ENCODE data around the gene ZNF644.
"Not testable (repeated sequence)": the region's sequence is repeated elsewhere in the genome, so short reads cannot be mapped to it uniquely, and the experiment has no call there.

ZNF644 gene

GRCh38 chr1:90946630-90947029 is 75.2 kb downstream of the ZNF644 start:
- Mint-ChIP-seq H3K4me1 (peaks cover 23% of the 10 kb centered on the region), H3K36me3 (ENCODE audit: low read depth) (peaks cover 4% of the 10 kb centered on the region), H3K27ac (no peak overlapping the region), H3K4me3 (no peak overlapping the region), H3K27me3 (no peaks in the 10 kb centered on the region), H3K9me3 (no peaks in the 10 kb centered on the region)
- DNase-seq (no peak), ATAC-seq (no peak)

GRCh38 chr1:90945287-90945686 is 76.5 kb downstream of the ZNF644 start:
- Mint-ChIP-seq H3K27me3 (no peaks in the 10 kb centered on the region), H3K27ac (no peak overlapping the region), H3K36me3 (ENCODE audit: low read depth) (peaks cover 16% of the 10 kb centered on the region), H3K9me3 (no peaks in the 10 kb centered on the region), H3K4me3 (no peak overlapping the region), H3K4me1 (peaks cover 15% of the 10 kb centered on the region)
- DNase-seq, result no peak
- no peak for ATAC-seq

GRCh38 chr1:90943966-90944365 is 77.9 kb downstream of the ZNF644 start:
- no peak overlapping the region for H3K27ac Mint-ChIP-seq
- no peak for DNase-seq

GRCh38 chr1:90940746-90941145 is 81.1 kb downstream of the ZNF644 start:
- Mint-ChIP-seq H3K4me1 (peaks cover 14% of the 10 kb centered on the region), H3K36me3 (ENCODE audit: low read depth) (peaks cover 58% of the 10 kb centered on the region), H3K4me3 (no peak overlapping the region), H3K9me3 (no peaks in the 10 kb centered on the region), H3K27ac (no peak overlapping the region), H3K27me3 (no peaks in the 10 kb centered on the region)
- ATAC-seq, result no peak
- DNase-seq, result no peak

More at GRCh38 chr1:90943966-90944365, 77.9 kb downstream of the ZNF644 start:
- Mint-ChIP-seq H3K4me3 (no peak overlapping the region), H3K36me3 (ENCODE audit: low read depth) (peaks cover 29% of the 10 kb centered on the region), H3K27me3 (no peaks in the 10 kb centered on the region), H3K4me1 (peaks cover 16% of the 10 kb centered on the region), H3K9me3 (no peaks in the 10 kb centered on the region)
- ATAC-seq, result no peak

GRCh38 chr1:90936731-90937130 is 85.1 kb downstream of the ZNF644 start:
- H3K9me3 Mint-ChIP-seq, result no peaks in the 10 kb centered on the region
- no peaks in the 10 kb centered on the region for H3K27me3 Mint-ChIP-seq
- ATAC-seq (no peak), DNase-seq (no peak)
- H3K27ac Mint-ChIP-seq, result no peak overlapping the region
- H3K36me3 Mint-ChIP-seq (ENCODE audit: low read depth), result peaks cover 66% of the 10 kb centered on the region
- no peak overlapping the region for H3K4me3 Mint-ChIP-seq
- H3K4me1 Mint-ChIP-seq, result peaks cover 36% of the 10 kb centered on the region

- no peak overlapping the region for H3K4me3 Mint-ChIP-seq
- DNase-seq (no peak), ATAC-seq (no peak)
- H3K4me1 Mint-ChIP-seq, result peaks cover 39% of the 10 kb centered on the region
- no peaks in the 10 kb centered on the region for H3K9me3 Mint-ChIP-seq
- H3K36me3 Mint-ChIP-seq (ENCODE audit: low read depth), result peaks cover 65% of the 10 kb centered on the region
- H3K27me3 Mint-ChIP-seq, result no peaks in the 10 kb centered on the region
- H3K27ac Mint-ChIP-seq, result no peak overlapping the region
These were observed 85.8 kb downstream of the ZNF644 start for GRCh38 chr1:90936061-90936460.

GRCh38 chr1:90928231-90928630 is 93.6 kb downstream of the ZNF644 start:
- Mint-ChIP-seq H3K36me3 (ENCODE audit: low read depth) (peaks cover 43% of the 10 kb centered on the region), H3K9me3 (peaks cover 12% of the 10 kb centered on the region), H3K4me1 (peaks cover 68% of the 10 kb centered on the region)
- not testable (repeated sequence) for H3K4me3 Mint-ChIP-seq, ATAC-seq, DNase-seq, H3K27ac Mint-ChIP-seq, H3K27me3 Mint-ChIP-seq

GRCh38 chr1:90927674-90928073 is 94.2 kb downstream of the ZNF644 start:
- not testable (repeated sequence) for ATAC-seq, H3K27me3 Mint-ChIP-seq, DNase-seq, H3K4me3 Mint-ChIP-seq
- Mint-ChIP-seq H3K4me1 (peaks cover 68% of the 10 kb centered on the region), H3K36me3 (ENCODE audit: low read depth) (peaks cover 41% of the 10 kb centered on the region), H3K9me3 (peaks cover 12% of the 10 kb centered on the region), H3K27ac (peak overlapping the region; percentile 49)

GRCh38 chr1:90926971-90927370 is 94.9 kb downstream of the ZNF644 start:
- H3K9me3 Mint-ChIP-seq, result peaks cover 12% of the 10 kb centered on the region
- DNase-seq, result no peak
- H3K4me1 Mint-ChIP-seq, result peaks cover 67% of the 10 kb centered on the region
- peaks cover 41% of the 10 kb centered on the region for H3K36me3 Mint-ChIP-seq (ENCODE audit: low read depth)
- H3K27me3 Mint-ChIP-seq, result no peaks in the 10 kb centered on the region
- H3K27ac Mint-ChIP-seq, result peak overlapping the region; percentile 43
- no peak overlapping the region for H3K4me3 Mint-ChIP-seq
- ATAC-seq, result no peak

- H3K4me1 Mint-ChIP-seq, result peaks cover 68% of the 10 kb centered on the region
- H3K27me3 Mint-ChIP-seq, result no peaks in the 10 kb centered on the region
- H3K36me3 Mint-ChIP-seq (ENCODE audit: low read depth), result peaks cover 38% of the 10 kb centered on the region
- peak; percentile 73 for ATAC-seq
- no peak for DNase-seq
- peaks cover 12% of the 10 kb centered on the region for H3K9me3 Mint-ChIP-seq
- H3K4me3 Mint-ChIP-seq, result no peak overlapping the region
- peak overlapping the region; percentile 43 for H3K27ac Mint-ChIP-seq
These were observed 95.6 kb downstream of the ZNF644 start for GRCh38 chr1:90925928-90926869.

GRCh38 chr1:90924982-90925381 is 96.9 kb downstream of the ZNF644 start:
- ATAC-seq, result no peak
- no peak for DNase-seq
- H3K36me3 Mint-ChIP-seq (ENCODE audit: low read depth), result peaks cover 32% of the 10 kb centered on the region
- H3K27me3 Mint-ChIP-seq, result no peaks in the 10 kb centered on the region
- H3K27ac Mint-ChIP-seq, result no peak overlapping the region
- H3K4me3 Mint-ChIP-seq, result no peak overlapping the region
- peaks cover 12% of the 10 kb centered on the region for H3K9me3 Mint-ChIP-seq
- H3K4me1 Mint-ChIP-seq, result peaks cover 74% of the 10 kb centered on the region

- no peaks in the 10 kb centered on the region for H3K27me3 Mint-ChIP-seq
- peaks cover 8% of the 10 kb centered on the region for H3K9me3 Mint-ChIP-seq
- ATAC-seq, result no peak
- DNase-seq, result no peak
- peaks cover 24% of the 10 kb centered on the region for H3K36me3 Mint-ChIP-seq (ENCODE audit: low read depth)
- H3K4me3 Mint-ChIP-seq, result no peak overlapping the region
- peaks cover 78% of the 10 kb centered on the region for H3K4me1 Mint-ChIP-seq
- H3K27ac Mint-ChIP-seq, result peak overlapping the region; percentile 36
These were observed 98.8 kb downstream of the ZNF644 start for GRCh38 chr1:90922996-90923395.

GRCh38 chr1:90922202-90922601 is 99.6 kb downstream of the ZNF644 start:
- peaks cover 28% of the 10 kb centered on the region for H3K36me3 Mint-ChIP-seq (ENCODE audit: low read depth)
- H3K27me3 Mint-ChIP-seq, result no peaks in the 10 kb centered on the region
- DNase-seq (no peak), ATAC-seq (no peak)
- peaks cover 72% of the 10 kb centered on the region for H3K4me1 Mint-ChIP-seq
- H3K27ac Mint-ChIP-seq, result no peak overlapping the region
- peaks cover 8% of the 10 kb centered on the region for H3K9me3 Mint-ChIP-seq
- no peak overlapping the region for H3K4me3 Mint-ChIP-seq

- Mint-ChIP-seq H3K4me3 (no peak overlapping the region), H3K36me3 (ENCODE audit: low read depth) (peaks cover 12% of the 10 kb centered on the region), H3K9me3 (no peaks in the 10 kb centered on the region), H3K27me3 (no peaks in the 10 kb centered on the region), H3K4me1 (peaks cover 51% of the 10 kb centered on the region), H3K27ac (no peak overlapping the region)
- no peak for DNase-seq
- peak; percentile 94 for ATAC-seq
These were observed 101.9 kb downstream of the ZNF644 start for GRCh38 chr1:90919900-90920299.

- ATAC-seq (no peak), DNase-seq (no peak)
- H3K27me3 Mint-ChIP-seq, result no peaks in the 10 kb centered on the region
- no peaks in the 10 kb centered on the region for H3K9me3 Mint-ChIP-seq
- H3K36me3 Mint-ChIP-seq (ENCODE audit: low read depth), result peaks cover 14% of the 10 kb centered on the region
- H3K4me3 Mint-ChIP-seq, result no peak overlapping the region
- no peak overlapping the region for H3K27ac Mint-ChIP-seq
- H3K4me1 Mint-ChIP-seq, result peaks cover 47% of the 10 kb centered on the region
These were observed 102.6 kb downstream of the ZNF644 start for GRCh38 chr1:90919190-90919719.
